OCI-LY1 (cell line): Measurements from ENCODE around the gene WDFY4.

ENCODE experiments used
- H2AFZ ChIP-seq: fragments of 200-600 bp; sonication (generic), shearing (Covaris generic); 2 replicates; pipeline ENCODE4 v1.6.0; 2014; ENCODE audit warnings: antibody characterized with exemption, mild to moderate bottlenecking, low read length
- H3F3A ChIP-seq: fragments of 200-600 bp; sonication (generic), shearing (Covaris generic); 2 replicates; pipeline ENCODE4 v1.6.0; 2014; ENCODE audit warnings: mild to moderate bottlenecking, antibody characterized with exemption, low read length, moderate library complexity; ENCODE audit not compliant: insufficient read depth
- H3K27ac ChIP-seq: fragments of 200-600 bp; sonication (generic); 2 replicates; pipeline ENCODE4 v1.5.1; 2014; ENCODE audit warnings: low read length, mixed run types, mild to moderate bottlenecking, low read depth; ENCODE audit not compliant: poor library complexity, severe bottlenecking
- H3K27me3 ChIP-seq: fragments of 200-600 bp; sonication (generic); 2 replicates; pipeline ENCODE4 v1.6.0; 2014; ENCODE audit warnings: antibody characterized with exemption, mild to moderate bottlenecking, low read length, moderate library complexity; ENCODE audit not compliant: insufficient read depth
- H3K36me3 ChIP-seq: fragments of 200-600 bp; sonication (generic); 2 replicates; pipeline ENCODE4 v1.6.1; 2014; ENCODE audit warnings: mild to moderate bottlenecking, antibody characterized with exemption, low read length, moderate library complexity, mixed read lengths; ENCODE audit not compliant: insufficient read depth
- H3K4me1 ChIP-seq: fragments of 200-600 bp; sonication (generic); 2 replicates; pipeline ENCODE4 v1.5.1; 2014; ENCODE audit warnings: mild to moderate bottlenecking, low read length, moderate library complexity; ENCODE audit not compliant: insufficient read depth, severe bottlenecking
- H3K4me2 ChIP-seq: fragments of 200-600 bp; sonication (generic), shearing (Covaris generic); 2 replicates; pipeline ENCODE4 v1.6.1; 2014; ENCODE audit warnings: low read length
- H3K4me3 ChIP-seq: fragments of 200-600 bp; sonication (generic); 2 replicates; pipeline ENCODE4 v1.5.1; 2014; ENCODE audit warnings: low read length, low read depth, mild to moderate bottlenecking, mixed read lengths; ENCODE audit not compliant: poor library complexity, severe bottlenecking
- H3K79me2 ChIP-seq: fragments of 200-600 bp; shearing (Covaris generic); 2 replicates; pipeline ENCODE4 v1.6.1; 2016; ENCODE audit warnings: mixed run types, low read length, mixed read lengths; ENCODE audit not compliant: insufficient read depth
- H3K9ac ChIP-seq: fragments of 200-600 bp; sonication (generic), shearing (Covaris generic); 2 replicates; pipeline ENCODE4 v1.6.1; 2014; ENCODE audit warnings: mild to moderate bottlenecking, low read length, mixed read lengths
- H3K9me2 ChIP-seq: fragments of 200-600 bp; sonication (generic), shearing (Covaris generic); 2 replicates; pipeline ENCODE4 v1.6.1; 2014; ENCODE audit warnings: low read depth, mild to moderate bottlenecking, low read length, mixed read lengths
- H3K9me3 ChIP-seq: fragments of 200-600 bp; shearing (Covaris generic); 2 replicates; pipeline ENCODE4 v1.6.1; 2014; ENCODE audit warnings: low read length, mixed read lengths
- H4K20me1 ChIP-seq: fragments of 200-600 bp; sonication (generic), shearing (Covaris generic); 2 replicates; pipeline ENCODE4 v1.6.0; 2016; ENCODE audit warnings: mild to moderate bottlenecking, low read length; ENCODE audit not compliant: insufficient read depth
- EZH2 ChIP-seq: fragments of 200-600 bp; sonication (generic), shearing (Covaris generic); IDR thresholded peaks from 2 replicates; pipeline ENCODE4 v1.8.0; 2017; ENCODE audit warnings: borderline replicate concordance, mixed run types, mild to moderate bottlenecking, antibody characterized with exemption, low read length, moderate library complexity, mixed read lengths
- TF ChIP-seq, protein P1 (sequence below): fragments of 200-600 bp; sonication (generic), shearing (Covaris generic); IDR thresholded peaks from 2 replicates; pipeline ENCODE4 v1.5.1; 2017; ENCODE audit warnings: mild to moderate bottlenecking, antibody characterized with exemption, low read length, moderate library complexity, mixed read lengths

The WDFY4 gene

DNA sequence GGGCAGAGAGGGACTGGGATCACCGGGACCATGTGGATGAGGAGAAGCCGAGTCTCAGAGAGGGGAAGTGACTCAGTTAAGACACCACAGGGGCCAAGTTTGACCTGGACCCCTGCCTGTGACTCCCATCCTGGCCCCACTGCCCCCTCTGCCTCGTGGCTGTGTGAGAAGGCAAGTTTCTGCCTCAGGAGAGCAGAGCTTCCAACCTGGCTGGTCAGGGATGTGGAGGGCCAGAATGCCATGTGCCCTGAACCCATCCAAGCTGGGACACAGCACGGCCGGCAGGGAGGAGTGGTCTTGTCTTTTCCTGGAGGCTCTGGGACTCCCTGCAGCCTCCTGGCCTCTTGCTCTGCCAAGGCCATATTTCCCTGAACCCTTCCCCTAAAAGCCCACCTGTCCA lies 19.5 kb downstream of the WDFY4 start:
- Histone ChIP-seq H2AFZ (no peak overlapping the region), H3K9me2 (no peaks in the 10 kb centered on the region), H3K9ac (no peak overlapping the region), H3K36me3 (no peaks in the 10 kb centered on the region; the same call in 1 of the 2 replicates), H3K4me3 (no peak overlapping the region), H3F3A (no peaks in the 10 kb centered on the region), H3K9me3 (no peaks in the 10 kb centered on the region), H3K79me2 (peaks cover 59% of the 10 kb centered on the region), H3K27me3 (no peaks in the 10 kb centered on the region), H3K4me2 (no peak overlapping the region), H3K27ac (no peak overlapping the region), H4K20me1 (no peaks in the 10 kb centered on the region), H3K4me1 (peaks cover 73% of the 10 kb centered on the region)
- TF ChIP-seq, protein P1, sequence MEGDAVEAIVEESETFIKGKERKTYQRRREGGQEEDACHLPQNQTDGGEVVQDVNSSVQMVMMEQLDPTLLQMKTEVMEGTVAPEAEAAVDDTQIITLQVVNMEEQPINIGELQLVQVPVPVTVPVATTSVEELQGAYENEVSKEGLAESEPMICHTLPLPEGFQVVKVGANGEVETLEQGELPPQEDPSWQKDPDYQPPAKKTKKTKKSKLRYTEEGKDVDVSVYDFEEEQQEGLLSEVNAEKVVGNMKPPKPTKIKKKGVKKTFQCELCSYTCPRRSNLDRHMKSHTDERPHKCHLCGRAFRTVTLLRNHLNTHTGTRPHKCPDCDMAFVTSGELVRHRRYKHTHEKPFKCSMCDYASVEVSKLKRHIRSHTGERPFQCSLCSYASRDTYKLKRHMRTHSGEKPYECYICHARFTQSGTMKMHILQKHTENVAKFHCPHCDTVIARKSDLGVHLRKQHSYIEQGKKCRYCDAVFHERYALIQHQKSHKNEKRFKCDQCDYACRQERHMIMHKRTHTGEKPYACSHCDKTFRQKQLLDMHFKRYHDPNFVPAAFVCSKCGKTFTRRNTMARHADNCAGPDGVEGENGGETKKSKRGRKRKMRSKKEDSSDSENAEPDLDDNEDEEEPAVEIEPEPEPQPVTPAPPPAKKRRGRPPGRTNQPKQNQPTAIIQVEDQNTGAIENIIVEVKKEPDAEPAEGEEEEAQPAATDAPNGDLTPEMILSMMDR, result no peak
- no peak for TF ChIP-seq EZH2

DNA sequence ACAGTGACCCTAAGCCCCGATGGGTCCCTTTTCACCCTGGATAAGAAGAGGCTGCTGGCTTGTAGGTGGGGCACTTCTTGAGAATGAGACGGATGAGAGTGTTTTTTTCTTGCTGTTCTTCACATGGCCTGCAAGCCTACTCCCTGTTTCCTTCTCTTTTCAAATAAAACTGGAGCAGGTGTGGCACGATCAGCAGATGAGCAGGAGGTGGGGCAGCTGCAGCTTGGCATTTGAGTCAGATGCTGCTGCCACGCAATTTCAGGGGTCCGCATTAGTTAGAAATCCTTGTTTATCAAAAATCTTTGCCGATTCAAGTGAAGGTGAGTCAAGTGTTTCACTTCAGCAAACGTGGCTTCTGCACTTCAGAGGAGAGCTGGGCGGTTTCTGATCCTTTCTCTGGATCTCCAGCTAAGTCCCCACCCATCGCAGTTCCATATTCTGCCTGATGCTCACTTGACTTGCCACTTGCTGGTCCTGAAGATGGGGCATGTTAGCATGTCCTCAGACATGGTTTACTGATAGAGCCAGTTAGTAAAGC lies 20.8 kb downstream of the WDFY4 start:
- Histone ChIP-seq H3K36me3 (peaks cover 12% of the 10 kb centered on the region), H3K4me1 (peaks cover 60% of the 10 kb centered on the region)

DNA sequence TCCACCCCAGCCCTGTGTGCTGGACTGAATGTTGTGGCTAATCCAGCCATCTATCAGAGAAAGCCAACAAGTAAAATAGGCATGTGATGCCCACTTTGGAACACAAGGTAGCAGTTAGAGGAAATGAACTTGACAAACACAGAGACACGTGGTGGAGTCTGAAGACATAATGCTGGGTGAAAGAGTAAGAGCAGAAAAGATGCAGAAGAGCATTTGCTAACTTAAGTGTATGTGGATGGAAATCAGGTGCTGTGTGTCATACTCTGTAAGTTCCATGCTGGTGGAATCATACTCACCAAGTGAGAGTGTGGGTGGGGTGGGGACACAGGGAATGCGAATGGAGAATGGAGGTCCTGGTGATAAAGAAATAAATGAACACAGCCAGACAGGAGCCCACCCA lies 22.8 kb downstream of the WDFY4 start:
- Histone ChIP-seq H3K27ac (no peak overlapping the region), H4K20me1 (no peaks in the 10 kb centered on the region), H3K4me1 (peaks cover 43% of the 10 kb centered on the region), H3K9me2 (no peaks in the 10 kb centered on the region), H3K79me2 (peaks cover 42% of the 10 kb centered on the region), H3K4me2 (no peak overlapping the region), H3K9ac (no peak overlapping the region), H3K36me3 (peaks cover 32% of the 10 kb centered on the region), H2AFZ (no peak overlapping the region), H3K27me3 (no peaks in the 10 kb centered on the region), H3F3A (no peaks in the 10 kb centered on the region), H3K4me3 (no peak overlapping the region), H3K9me3 (no peaks in the 10 kb centered on the region)
- TF ChIP-seq, protein P1, result no peak
- TF ChIP-seq EZH2, result no peak

More for the DNA sequence above, 20.8 kb downstream of the WDFY4 start:
- Histone ChIP-seq H3K27ac (no peak overlapping the region), H2AFZ (no peak overlapping the region), H3K9me3 (no peaks in the 10 kb centered on the region), H3K27me3 (no peaks in the 10 kb centered on the region), H3F3A (no peaks in the 10 kb centered on the region), H3K4me2 (no peak overlapping the region; the same call in 1 of the 2 replicates), H3K4me3 (no peak overlapping the region), H3K79me2 (peaks cover 59% of the 10 kb centered on the region), H3K9me2 (no peaks in the 10 kb centered on the region), H4K20me1 (no peaks in the 10 kb centered on the region), H3K9ac (no peak overlapping the region; the same call in 1 of the 2 replicates)
- no peak for TF ChIP-seq EZH2
- TF ChIP-seq, protein P1, result no peak
